Measurements from ENCODE around the gene PRLH.

The PRLH gene, protein sequence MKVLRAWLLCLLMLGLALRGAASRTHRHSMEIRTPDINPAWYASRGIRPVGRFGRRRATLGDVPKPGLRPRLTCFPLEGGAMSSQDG

DNA sequence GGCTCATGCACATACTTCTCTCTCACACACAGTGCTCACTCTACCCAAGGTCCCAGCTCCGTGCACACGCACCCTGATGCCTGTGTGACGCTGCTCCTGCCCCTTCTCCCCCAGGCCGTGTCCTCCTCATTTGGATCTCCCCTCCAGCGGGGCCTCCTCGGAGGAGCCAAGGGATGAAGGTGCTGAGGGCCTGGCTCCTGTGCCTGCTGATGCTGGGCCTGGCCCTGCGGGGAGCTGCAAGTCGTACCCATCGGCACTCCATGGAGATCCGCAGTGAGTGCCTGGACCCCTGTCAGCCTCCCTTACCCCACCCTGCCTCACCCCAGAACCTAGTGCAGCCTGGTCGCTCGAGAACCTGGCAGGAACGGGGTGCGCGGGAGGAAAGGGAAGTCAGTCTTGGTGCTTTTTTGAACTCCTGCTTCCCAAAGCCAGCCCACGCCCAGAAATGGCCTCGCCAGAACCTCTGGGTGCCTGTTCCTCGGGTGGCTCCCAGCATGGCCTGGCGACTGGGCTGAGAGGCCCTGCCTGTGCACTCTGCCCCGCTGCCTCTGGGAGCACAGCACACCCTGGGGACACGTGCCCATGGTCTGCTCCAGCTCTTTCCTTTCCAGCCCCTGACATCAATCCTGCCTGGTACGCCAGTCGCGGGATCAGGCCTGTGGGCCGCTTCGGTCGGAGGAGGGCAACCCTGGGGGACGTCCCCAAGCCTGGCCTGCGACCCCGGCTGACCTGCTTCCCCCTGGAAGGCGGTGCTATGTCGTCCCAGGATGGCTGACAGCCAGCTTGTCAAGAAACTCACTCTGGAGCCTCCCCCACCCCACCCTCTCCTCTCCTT is at the start of gene PRLH:
Gene PRLH (plus strand): TSS at position 174 of the 835 bp plus-strand sequence. CDS start 0 bp downstream, at position 174.
- TF ChIP-seq POLR2A (IDR thresholded peaks at IDR 0.05; ENCODE audit: low read length) (no peak), GATA1 (IDR thresholded peaks at IDR 0.05; ENCODE audit: low read depth, low read length) (no peak)
- DNase-seq: no peak

GRCh38 chr2:237517163-237517562 is 49.2 kb upstream of the PRLH start:
- no peak for DNase-seq
- no peak for TF ChIP-seq GATA1 (IDR thresholded peaks at IDR 0.05; ENCODE audit: low read depth, low read length)
- no peak for TF ChIP-seq POLR2A (IDR thresholded peaks at IDR 0.05; ENCODE audit: low read length)

GRCh38 chr2:237517990-237518389 is 48.4 kb upstream of the PRLH start:
- DNase-seq: no peak
- TF ChIP-seq POLR2A (IDR thresholded peaks at IDR 0.05; ENCODE audit: low read length): no peak

DNA sequence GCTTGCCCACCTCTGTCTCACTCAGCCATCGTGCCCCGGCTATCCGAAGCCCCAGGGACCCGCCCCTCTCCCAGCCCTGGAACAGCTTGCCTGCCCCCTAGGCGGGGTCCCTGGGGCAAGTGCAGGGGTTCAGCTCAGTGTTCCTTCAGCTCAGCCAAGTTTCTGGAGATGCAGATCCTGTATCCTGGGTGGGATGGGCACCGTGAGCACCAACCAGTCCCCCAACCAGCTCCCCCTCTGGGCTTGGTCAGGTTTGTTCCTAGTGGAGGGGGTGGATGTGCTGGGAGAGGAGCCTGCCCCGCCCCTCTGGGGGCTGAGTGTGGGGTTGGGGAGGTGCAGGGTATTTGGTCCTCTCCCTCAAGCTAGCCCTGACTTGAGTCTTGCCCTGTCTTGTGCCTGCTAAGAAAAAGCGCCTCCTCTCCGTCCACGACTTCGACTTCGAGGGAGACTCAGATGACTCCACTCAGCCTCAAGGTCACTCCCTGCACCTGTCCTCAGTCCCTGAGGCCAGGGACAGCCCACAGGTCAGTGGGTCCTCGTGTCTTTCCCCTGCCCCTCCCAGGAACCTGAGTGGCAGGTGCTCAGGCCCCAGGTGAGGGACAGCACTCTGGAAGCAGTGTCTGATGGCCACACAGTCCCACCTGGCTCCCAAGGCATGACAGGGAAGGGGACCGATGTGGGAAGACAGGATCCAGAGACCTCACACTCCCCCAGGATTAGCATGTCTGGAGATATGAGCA is 46.7 kb upstream of the PRLH start:
- TF ChIP-seq GATA1 (IDR thresholded peaks at IDR 0.05; ENCODE audit: low read depth, low read length) (no peak), POLR2A (IDR thresholded peaks at IDR 0.05; ENCODE audit: low read length) (no peak)
- no peak for DNase-seq

- no peak for DNase-seq
- TF ChIP-seq GATA1 (IDR thresholded peaks at IDR 0.05; ENCODE audit: low read depth, low read length): no peak
- no peak for TF ChIP-seq POLR2A (IDR thresholded peaks at IDR 0.05; ENCODE audit: low read length)
Measured at GRCh38 chr2:237520290-237520689, 46.1 kb upstream of the PRLH start.

GRCh38 chr2:237524631-237525030 is 41.7 kb upstream of the PRLH start:
- no peak for DNase-seq
- TF ChIP-seq GATA1 (IDR thresholded peaks at IDR 0.05; ENCODE audit: low read depth, low read length): no peak
- no peak for TF ChIP-seq POLR2A (IDR thresholded peaks at IDR 0.05; ENCODE audit: low read length)

- TF ChIP-seq POLR2A (IDR thresholded peaks at IDR 0.05; ENCODE audit: low read length) (no peak), GATA1 (IDR thresholded peaks at IDR 0.05; ENCODE audit: low read depth, low read length) (no peak)
- no peak for DNase-seq
Measured at GRCh38 chr2:237525559-237526157, 40.7 kb upstream of the PRLH start.

GRCh38 chr2:237527233-237527632 is 39.1 kb upstream of the PRLH start:
- TF ChIP-seq GATA1 (IDR thresholded peaks at IDR 0.05; ENCODE audit: low read depth, low read length): no peak
- no peak for TF ChIP-seq POLR2A (IDR thresholded peaks at IDR 0.05; ENCODE audit: low read length)
- no peak for DNase-seq

DNA sequence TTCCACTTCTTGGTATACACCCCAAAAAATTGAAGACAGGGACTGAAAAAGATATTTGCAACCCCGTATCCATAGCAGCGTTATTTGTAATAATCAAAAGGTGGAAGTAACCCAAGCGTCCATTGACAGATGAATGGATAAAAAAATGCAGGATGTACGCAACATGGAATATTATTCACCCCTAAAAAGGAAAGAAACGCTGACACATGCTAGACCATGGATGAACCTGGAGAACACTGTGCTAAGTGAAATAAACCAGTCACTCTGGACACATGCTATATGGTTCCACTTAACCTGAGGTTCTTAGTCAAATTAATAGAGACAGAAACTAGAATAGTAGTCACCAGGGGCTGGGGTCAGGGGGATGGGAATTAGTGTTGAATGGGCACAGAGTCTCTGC is 38.6 kb upstream of the PRLH start:
- no peak for DNase-seq
- TF ChIP-seq GATA1 (IDR thresholded peaks at IDR 0.05; ENCODE audit: low read depth, low read length) (no peak), POLR2A (IDR thresholded peaks at IDR 0.05; ENCODE audit: low read length) (no peak)

- DNase-seq: no peak
- no peak for TF ChIP-seq GATA1 (IDR thresholded peaks at IDR 0.05; ENCODE audit: low read depth, low read length)
- TF ChIP-seq POLR2A (IDR thresholded peaks at IDR 0.05; ENCODE audit: low read length): no peak
Measured at GRCh38 chr2:237529452-237530402, 36.6 kb upstream of the PRLH start.

DNA sequence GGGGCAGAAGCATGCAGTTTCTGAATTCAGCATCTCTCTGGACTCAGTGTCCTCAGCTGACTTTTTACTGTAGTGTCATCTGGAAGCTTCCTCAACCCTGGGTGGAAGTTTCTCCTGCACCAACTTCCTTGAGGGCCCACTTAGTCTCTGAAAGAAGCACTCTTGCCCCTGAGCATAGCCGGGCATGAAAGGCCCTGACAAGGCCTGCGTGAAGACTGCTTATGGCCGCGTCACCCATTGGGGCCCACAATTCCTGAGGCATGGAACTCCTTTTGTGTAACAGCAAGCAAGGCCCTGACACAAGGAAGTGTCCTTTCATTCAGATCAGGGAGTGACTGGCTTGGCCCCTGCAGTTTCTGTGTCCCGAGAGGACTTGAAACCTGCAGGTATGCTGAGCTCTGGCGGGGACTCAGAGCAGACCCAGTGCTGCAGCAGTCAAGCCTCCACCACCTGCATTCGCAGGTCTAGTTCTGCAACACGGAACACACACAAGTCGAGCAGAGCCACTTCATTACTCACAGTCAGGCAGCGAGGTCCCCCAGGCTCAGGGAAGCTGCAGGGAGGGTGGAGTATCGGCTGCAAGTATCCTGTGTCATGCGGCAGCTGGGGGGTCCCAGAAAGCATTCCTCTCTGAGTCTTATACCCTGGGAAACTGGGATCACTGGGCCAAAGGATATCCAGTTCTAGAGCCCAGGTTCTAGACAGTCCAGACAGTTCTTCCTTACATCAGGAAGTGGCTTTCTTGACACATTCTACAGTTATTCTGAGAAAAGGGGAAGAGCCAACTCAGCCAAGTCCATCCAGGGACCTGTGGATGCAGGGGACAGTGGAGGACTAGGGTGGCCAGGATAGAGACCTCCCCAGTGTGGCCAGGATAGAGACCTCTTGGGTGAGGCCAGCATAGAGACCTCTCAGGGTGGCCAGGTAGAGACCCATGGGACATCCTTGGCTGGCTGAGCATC is 35.6 kb upstream of the PRLH start:
- DNase-seq: no peak
- no peak for TF ChIP-seq GATA1 (IDR thresholded peaks at IDR 0.05; ENCODE audit: low read depth, low read length)
- TF ChIP-seq POLR2A (IDR thresholded peaks at IDR 0.05; ENCODE audit: low read length): no peak

DNA sequence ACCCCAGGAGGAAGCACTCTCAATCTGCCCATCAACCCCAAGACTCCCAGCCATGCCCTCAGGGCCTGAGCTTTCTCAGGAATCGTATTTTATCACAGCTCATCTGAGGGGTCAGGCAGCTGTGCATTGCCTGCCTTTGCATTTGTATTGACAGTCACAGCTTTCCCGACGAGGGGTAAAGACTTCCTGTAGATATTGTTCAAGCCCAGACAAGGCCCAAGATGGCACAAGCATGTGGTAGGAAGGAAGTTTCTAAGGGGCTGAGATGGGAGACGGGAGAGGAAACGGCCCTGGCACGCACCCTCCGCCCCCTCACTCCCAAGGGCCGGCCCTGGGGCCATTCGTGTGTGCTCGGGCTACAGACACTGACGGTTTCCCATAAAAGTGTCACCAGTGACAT is 34.2 kb upstream of the PRLH start:
- no peak for TF ChIP-seq POLR2A (IDR thresholded peaks at IDR 0.05; ENCODE audit: low read length)
- TF ChIP-seq GATA1 (IDR thresholded peaks at IDR 0.05; ENCODE audit: low read depth, low read length): no peak
- no peak for DNase-seq

Data from erythroblast (primary cell).